ENCODE results near the gene SHC2.

DNA sequence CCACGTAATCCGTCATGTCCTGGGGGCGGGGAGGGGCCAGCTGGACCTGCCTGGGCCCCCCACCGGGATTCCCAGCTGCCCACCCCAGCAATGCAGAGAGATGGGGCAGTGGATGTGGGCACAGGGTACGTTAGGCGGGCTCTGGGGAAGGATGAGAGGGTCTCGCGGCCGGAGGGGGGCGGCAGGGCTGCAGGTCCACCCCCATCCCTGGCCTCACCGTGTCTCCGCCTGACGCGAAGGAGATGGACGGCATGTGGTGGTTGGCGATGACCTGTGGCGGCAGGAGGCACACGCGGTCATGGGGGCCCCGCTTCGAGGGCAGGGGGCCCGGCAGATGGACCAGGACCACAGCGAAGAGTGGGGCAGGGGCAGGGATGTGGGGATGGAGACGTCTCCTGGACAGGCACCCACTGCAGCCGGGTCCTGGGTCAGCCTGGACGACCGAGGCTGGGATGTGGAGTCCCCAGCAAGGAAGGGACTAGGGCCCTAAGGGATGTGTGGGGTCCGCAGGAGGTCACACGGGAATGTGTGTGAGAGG, 24.4 kb downstream of the SHC2 start:
- TF ChIP-seq, protein P1, sequence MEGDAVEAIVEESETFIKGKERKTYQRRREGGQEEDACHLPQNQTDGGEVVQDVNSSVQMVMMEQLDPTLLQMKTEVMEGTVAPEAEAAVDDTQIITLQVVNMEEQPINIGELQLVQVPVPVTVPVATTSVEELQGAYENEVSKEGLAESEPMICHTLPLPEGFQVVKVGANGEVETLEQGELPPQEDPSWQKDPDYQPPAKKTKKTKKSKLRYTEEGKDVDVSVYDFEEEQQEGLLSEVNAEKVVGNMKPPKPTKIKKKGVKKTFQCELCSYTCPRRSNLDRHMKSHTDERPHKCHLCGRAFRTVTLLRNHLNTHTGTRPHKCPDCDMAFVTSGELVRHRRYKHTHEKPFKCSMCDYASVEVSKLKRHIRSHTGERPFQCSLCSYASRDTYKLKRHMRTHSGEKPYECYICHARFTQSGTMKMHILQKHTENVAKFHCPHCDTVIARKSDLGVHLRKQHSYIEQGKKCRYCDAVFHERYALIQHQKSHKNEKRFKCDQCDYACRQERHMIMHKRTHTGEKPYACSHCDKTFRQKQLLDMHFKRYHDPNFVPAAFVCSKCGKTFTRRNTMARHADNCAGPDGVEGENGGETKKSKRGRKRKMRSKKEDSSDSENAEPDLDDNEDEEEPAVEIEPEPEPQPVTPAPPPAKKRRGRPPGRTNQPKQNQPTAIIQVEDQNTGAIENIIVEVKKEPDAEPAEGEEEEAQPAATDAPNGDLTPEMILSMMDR (conservative IDR thresholded peaks at IDR 0.05; ENCODE audit: low read depth in 2 of 2): no peak
- no peak for TF ChIP-seq EZH2 (IDR thresholded peaks at IDR 0.05; ENCODE audit: low read depth, unreplicated experiment)
- TF ChIP-seq, protein P2, sequence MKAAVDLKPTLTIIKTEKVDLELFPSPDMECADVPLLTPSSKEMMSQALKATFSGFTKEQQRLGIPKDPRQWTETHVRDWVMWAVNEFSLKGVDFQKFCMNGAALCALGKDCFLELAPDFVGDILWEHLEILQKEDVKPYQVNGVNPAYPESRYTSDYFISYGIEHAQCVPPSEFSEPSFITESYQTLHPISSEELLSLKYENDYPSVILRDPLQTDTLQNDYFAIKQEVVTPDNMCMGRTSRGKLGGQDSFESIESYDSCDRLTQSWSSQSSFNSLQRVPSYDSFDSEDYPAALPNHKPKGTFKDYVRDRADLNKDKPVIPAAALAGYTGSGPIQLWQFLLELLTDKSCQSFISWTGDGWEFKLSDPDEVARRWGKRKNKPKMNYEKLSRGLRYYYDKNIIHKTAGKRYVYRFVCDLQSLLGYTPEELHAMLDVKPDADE (IDR thresholded peaks at IDR 0.05): no peak

All from GM23338 (cell line).